ENCODE results near the gene DDR1.
"Not testable (repeated sequence)": the region's sequence is repeated elsewhere in the genome, so short reads cannot be mapped to it uniquely, and the experiment has no call there.

Gene DDR1

DNA sequence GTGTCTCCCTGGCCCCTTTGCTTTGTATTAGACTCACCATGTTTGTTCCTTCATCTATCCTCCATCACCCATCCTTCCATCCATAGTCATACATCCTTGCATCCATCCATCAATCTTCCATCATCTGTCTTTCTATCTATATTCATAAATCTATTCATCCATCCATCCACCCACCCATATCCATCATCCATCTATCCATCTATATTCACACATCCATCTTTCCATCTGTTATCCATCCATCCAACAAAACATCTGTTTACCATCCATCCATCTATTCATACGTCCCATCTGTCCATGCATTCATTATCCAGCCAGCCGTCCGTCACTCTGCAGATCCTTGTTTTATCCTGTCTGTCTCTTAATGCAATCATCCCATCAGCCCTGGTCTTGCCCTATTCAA lies 10.6 kb downstream of the DDR1 start:
- no peak for DNase-seq

DNA sequence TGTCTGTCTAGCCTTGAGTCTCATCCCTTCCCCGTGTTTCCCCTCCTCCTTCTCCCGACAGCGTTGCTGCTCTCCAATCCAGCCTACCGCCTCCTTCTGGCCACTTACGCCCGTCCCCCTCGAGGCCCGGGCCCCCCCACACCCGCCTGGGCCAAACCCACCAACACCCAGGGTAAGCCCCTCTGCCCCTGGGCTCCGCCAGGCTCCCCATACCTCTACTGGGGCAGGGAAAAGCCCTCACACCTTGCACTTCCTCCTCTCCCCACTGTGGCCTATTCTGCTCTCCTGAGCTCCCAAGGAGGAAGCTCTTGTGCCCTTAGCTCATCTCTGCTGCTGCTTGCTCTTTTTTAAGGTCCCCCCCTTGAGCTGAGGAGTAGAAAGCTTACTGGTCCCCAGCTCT lies 11.0 kb downstream of the DDR1 start:
- DNase-seq: no peak

- no peak for DNase-seq
Observed at GRCh38 chr6:30896541-30896940, 12.2 kb downstream of the DDR1 start.

GRCh38 chr6:30897882-30898281 lies 13.6 kb downstream of the DDR1 start:
- DNase-seq: no peak

DNA sequence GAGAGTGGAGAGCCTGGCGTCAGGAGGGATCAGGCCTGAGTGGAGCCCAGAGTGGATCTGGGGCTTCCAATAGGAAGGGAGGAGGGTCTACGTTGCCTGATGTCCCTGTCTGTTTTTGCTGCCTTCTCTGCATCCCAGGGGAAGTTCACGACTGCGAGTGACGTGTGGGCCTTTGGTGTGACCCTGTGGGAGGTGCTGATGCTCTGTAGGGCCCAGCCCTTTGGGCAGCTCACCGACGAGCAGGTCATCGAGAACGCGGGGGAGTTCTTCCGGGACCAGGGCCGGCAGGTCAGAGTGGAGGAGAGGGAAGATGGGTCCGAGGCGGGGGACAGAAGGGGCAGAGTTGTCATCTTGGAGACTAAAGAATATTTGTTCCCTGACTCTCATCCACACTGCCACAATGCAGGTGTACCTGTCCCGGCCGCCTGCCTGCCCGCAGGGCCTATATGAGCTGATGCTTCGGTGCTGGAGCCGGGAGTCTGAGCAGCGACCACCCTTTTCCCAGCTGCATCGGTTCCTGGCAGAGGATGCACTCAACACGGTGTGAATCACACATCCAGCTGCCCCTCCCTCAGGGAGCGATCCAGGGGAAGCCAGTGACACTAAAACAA lies 14.5 kb downstream of the DDR1 start:
- DNase-seq: no peak

GRCh38 chr6:30900863-30901417 lies 16.6 kb downstream of the DDR1 start:
- no peak for DNase-seq

GRCh38 chr6:30901436-30901835 lies 17.1 kb downstream of the DDR1 start:
- no peak for DNase-seq

DNA sequence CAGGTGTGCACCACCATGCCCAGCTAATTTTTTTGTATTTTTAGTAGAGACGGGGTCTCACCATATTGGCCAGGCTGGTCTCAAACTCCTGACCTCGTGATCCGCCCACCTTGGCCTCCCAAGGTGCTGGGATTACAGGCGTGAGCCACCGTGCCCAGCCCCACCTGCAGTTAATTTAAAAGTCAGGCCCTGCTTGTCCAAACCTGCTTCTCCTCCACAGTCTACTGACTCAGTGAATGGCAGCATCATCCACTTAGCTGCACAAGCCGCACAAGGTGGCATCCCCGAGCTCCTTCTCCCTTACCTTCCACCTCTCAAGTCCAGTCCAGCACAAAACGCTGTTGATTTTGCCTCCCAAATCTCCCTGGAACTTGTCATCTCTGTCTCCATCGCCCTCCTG lies 17.9 kb downstream of the DDR1 start:
- DNase-seq: not testable (repeated sequence)

DNA sequence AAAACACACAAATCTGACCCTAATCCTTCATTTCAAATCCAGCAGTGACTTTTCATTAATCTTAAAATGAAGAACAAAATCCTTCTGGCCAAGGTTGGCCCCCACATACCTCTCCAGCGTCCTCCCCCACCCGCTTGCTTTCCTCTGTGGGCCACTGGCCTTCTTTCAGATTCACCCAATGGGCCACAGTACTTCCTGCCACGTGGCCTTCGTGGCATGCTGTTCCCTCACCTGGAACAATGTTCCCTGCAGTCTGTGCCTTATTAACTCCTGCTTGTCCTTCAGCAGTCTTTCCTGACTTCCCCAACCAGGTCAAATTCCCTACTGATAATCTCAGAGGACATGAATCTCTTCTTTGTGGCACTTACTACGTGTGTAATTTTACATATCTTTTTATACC lies 18.4 kb downstream of the DDR1 start:
- no peak for DNase-seq

DNA sequence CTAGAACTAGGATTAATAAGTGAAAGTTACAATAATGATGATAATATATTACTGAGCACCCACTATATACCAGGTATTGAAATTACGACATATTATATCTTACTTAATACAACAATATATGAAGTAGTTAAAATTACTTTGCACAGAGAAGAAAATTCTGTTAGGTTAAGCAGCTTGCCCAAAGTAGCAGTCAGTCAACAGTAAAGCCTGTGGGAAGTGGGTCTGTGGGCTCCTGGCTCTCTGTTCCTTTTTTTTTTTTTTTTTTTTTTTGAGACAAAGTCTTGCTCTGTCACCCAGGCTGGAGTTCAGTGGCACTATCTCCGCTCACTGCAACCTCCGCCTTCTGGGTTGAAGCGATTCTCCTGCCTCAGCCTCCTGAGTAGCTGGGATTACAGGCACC lies 18.9 kb downstream of the DDR1 start:
- DNase-seq: no peak

DNA sequence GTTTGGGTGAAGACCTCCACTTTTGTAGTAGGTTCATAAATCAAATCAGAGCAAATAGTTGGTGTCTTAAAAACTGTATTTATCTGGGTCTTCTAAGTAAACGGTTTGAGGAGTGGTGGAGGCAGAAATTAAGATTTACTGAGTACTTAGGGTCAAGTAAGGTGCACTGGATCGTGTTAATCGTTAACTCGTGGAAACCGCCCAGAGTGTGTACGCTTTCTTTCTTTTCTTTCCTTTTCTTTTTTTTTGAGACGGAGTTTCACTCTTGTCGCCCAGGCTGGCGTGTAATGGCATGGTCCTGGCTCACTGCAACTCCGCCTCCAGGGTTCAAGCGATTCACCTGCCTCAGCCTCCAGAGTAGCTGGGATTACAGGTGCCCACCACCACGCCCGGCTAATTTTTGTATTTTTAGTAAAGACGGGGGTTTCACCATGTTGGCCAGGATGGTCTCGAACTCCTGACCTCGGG lies 23.0 kb downstream of the DDR1 start:
- DNase-seq: not testable (repeated sequence)

DNA sequence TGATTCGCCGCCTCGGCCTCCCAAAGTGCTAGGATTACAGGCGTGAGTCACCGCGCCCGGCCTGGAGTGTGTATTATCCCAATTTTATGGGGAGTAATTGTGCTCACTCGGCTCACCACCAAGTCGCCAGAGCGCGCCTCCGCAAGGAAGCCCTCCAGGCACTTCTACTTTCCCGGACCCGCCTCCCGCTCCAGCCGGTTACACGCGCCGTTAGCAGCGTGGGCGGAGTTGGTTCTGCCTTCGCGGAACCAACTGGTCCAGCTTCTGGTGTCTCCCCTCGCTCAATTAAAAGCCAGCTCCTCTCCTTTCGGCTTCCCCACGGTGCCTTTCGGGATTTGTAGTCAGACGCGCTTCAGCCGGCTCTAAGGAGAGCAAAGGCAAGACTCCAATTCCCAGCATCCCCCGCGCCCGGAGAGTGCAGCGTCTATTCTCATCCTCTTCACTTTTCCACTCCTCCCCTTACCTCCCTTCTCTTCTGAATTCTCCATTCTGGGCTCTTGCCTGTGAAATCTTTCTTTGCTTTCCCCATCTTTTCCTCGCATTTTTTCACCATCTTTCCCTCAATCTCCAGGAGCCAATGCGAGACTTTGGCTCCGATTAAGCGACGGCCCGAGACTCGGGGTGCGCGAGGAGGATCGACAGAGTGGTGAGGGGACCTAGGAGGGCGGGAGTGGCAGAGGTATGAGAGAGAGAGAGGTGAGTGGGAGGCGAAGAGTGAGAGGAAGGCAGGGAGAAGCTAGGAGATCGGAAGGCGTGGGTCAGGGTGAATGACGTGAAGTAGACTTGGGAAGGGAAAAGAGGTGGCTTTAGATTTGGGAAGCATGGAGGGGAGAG lies 23.7 kb downstream of the DDR1 start, which contains the start of gene GTF2H4:
GTF2H4 (plus strand) TSS at position 450 of the 834 bp plus-strand sequence.
- peak; percentile 91 for DNase-seq

DNA sequence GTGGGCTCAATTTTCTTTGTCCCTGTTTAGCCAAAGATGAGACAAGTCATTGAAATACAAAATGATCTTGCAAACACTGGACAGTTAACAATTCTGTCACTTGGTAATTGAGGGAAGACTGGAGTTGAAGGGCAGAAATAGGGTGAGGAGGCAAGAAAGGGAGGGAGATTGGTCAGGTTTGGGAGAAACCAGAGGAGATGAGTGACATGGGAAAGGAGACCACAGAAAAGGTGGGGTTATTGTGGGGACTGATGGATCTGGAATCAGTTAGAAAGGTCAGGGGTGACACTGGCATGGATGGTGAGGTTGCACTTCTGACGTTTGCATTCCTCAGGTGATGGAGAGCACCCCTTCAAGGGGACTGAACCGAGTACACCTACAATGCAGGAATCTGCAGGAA lies 24.4 kb downstream of the DDR1 start:
- no peak for DNase-seq

DNA sequence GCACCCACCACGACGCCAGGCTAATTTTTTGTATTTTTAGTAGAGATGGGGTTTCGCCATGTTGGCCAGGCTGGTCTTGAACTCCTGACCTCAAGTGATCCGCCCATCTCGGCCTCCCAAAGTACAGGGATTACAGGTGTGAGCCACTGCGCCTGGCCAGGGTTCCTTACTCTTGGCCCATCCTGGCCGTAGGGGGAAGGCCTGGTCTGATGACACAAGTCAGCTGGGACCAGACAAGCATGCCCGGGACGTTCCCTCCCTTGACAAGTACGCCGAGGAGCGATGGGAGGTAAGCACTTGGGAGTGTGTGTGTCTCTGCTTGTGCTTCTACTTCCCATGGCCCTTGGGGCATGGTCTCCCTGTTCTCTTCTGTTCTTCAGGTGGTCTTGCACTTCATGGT lies 26.2 kb downstream of the DDR1 start:
- not testable (repeated sequence) for DNase-seq

GRCh38 chr6:30912746-30913520 lies 28.6 kb downstream of the DDR1 start:
- DNase-seq: no peak

DNA sequence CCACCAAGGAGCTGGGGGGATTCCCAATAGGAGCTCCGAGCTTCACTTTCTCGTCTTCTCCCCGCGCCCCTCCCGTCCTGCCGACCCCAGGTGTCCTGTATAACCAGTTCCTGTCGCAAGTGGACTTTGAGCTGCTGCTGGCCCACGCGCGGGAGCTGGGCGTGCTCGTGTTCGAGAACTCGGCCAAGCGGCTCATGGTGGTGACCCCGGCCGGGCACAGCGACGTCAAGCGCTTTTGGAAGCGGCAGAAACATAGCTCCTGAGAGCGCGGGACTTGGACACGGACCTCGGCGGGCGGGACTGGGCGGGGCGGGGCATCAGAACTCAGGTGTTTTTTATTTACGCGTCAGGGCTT lies 29.4 kb downstream of the DDR1 start:
- DNase-seq: no peak

DNA sequence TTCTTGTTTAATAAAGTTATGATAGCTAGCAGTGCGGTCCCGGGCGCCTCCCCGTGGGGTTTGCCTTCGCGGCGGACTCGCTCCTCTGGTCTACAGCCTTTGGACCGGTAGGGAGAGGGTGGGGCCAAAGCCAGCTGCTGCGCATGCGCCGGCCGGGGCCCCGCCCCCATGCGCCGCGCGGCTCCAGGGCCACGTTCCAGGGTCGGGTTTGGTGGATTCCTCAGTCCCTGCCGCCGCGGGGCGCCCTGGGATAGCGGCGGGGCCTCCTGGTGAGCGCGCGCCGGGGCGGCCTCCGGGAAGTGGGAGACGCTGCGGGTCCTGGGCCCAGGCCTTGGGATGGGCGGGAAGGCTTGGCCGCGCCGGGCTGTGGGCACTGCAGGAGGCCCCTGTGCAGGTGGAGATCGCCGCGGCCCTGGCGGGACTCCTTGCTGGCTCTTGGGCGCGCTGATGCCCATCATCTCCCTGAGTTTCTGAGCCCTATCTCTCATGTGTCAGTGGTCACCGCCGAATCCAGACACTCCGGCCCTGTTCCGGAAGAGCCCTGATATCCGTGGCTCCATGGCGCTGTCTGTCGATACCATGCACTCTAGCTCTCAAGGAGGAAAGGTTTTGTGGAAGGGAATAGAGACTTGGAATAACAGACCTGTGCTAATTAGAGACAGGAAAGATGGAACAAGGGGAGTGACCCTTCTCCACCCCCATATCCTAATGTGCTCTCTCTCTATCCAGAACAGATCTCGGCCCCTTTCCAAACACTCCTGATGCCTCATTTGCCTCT lies 29.9 kb downstream of the DDR1 start, which contains the start of gene VARS2:
VARS2 (plus strand) TSS at position 163 of the 778 bp plus-strand sequence; CDS start at position 762, 599 bp downstream.
- DNase-seq: peak; percentile 89

DNA sequence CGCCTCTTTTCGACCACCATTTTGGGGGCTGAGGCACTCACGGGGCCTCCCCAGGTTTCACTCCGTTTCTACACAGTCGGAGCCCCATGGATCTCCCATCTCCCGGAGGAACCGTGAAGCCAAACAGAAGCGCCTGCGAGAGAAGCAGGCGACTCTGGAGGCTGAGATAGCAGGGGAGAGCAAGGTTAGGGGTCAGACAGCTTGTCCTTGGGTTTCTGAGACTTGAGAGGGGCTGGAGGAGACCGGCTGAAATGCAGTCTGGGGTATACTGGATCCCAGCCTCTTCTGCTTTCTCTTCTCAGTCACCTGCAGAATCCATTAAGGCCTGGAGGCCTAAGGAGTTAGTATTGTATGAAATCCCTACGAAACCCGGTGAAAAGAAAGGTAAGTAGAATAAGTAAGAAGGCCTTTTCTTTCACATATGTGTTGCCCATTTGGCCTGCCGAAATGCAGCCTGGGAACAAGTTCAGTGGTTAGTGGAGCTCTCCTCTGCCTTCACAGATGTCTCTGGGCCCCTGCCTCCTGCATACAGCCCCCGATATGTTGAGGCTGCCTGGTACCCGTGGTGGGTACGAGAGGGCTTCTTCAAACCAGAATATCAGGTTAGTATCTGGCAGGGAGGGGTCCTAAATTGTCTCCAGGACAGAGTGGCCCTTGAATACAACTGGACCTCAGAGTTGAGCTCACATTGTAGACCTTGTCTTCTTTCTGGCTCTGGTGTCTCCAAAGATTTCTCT lies 30.7 kb downstream of the DDR1 start:
- DNase-seq: no peak

DNA sequence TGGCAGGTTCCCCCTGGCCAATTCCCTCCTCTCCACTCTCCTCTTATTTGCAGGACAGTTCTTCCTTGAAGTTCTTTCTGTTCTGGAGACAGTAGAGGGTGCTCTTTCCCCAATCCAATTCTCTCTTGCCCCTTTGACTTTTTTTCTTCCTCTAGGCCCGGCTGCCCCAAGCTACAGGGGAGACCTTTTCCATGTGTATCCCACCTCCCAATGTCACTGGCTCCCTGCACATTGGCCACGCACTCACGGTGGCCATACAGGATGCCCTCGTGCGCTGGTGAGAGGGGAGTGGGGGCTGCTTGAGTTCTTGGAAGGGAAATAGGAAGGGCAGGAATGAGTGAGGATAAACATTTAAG lies 31.2 kb downstream of the DDR1 start:
- no peak for DNase-seq

DNA sequence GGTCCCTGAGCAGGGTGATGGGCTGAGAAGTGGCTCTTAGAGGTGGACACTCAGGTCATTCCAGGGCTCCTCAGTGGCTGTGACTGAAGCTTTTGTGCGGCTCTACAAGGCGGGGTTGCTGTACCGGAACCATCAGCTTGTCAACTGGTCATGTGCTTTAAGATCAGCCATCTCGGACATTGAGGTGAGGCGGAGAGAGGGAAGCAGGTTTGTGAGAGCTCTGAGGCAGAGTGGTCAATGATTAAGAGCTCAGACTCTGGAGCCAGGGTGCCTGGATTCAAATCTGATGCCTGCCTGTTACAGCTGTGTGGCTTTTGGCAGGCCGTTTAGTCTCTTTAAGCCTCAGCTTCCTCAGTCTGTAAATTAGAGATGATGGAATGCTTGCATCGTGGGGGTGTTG lies 32.7 kb downstream of the DDR1 start:
- no peak for DNase-seq

DNA sequence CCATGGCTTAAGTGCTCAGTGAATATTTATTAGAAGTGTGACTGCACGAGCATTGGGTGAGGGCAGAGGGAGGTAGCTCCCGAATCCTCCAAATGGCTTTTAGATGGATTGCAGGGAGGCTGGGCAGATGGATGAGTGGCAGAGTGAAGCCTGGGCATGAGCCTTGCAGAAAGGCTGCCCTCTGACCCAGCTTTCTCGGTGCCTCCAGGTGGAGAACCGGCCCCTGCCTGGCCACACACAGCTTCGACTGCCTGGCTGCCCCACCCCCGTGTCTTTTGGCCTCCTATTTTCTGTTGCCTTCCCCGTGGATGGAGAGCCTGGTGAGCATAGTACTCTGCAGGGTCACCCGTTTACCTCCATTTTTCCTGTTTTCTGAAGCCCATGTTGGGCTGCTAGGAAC lies 33.2 kb downstream of the DDR1 start:
- no peak for DNase-seq

DNA sequence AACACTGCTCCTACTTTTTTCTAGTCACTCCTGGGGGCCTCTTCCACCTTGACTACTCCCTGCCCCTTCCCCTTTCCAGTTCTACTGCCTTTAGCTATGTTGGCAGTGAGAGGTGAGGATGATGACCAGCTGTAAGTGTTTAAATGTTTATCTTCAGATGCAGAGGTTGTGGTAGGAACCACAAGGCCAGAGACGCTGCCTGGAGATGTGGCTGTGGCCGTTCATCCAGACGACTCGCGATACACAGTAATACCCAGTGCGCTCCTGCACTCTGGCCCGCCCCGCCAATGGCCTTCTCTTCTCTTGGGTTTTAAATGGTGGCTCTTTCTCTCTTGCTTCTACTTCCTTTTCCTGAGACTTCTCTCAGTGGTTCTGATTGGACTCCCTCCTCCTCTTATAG lies 34.4 kb downstream of the DDR1 start:
- DNase-seq: no peak

All from central memory CD4-positive, alpha-beta T cell (primary cell).